Heart left ventricle (tissue), 16 donors: ENCODE measurements around the gene SETD2. TPM values are rescaled to one million over a fixed set of nuclear protein-coding genes. Genes with fewer than 3 reads are reported as not detected.

Experiments used
- ATAC-seq, 4 donors: fragments of 200-7000 bp; cut with Tn5 transposase; one replicate each; pipeline ENCODE4 v1.9.1; 2020 to 2022; ENCODE audit warnings: moderate library complexity in 4 of 4, mild to moderate bottlenecking in 3 of 4, moderate number of reproducible peaks in 1 of 4
- DNase-seq, 5 donors: peaks; one replicate each; pipeline ENCODE4 v3.0.0-alpha.2; 2020
- H3K27ac ChIP-seq, 12 donors: fragments of 200-600 bp; sonication (generic) in 4 of 12; one replicate each; pipeline versions ENCODE4 v1.5.0 to v1.8.0; 2016 to 2022; ENCODE audit warnings: mild to moderate bottlenecking in 2 of 12
- H3K27me3 ChIP-seq, 9 donors: fragments of 200-600 bp; sonication (generic) in 2 of 9; one replicate each; pipeline versions ENCODE4 v1.5.1 to v1.8.0; 2016 to 2022; ENCODE audit warnings: mild to moderate bottlenecking in 3 of 9
- H3K36me3 ChIP-seq, 9 donors: fragments of 200-600 bp; sonication (generic) in 2 of 9; one replicate each; pipeline versions ENCODE4 v1.5.0 to v1.8.0; 2018 to 2022; ENCODE audit warnings: mild to moderate bottlenecking in 2 of 9
- H3K4me1 ChIP-seq, 12 donors: fragments of 200-600 bp; sonication (generic) in 4 of 12; one replicate each; pipeline versions ENCODE4 v1.5.0 to v1.8.0; 2016 to 2022; ENCODE audit warnings: mild to moderate bottlenecking in 3 of 12
- H3K4me3 ChIP-seq, 12 donors: fragments of 200-600 bp; sonication (generic) in 4 of 12; one replicate each; pipeline versions ENCODE4 v1.5.0 to v1.8.0; 2017 to 2022; ENCODE audit warnings: mild to moderate bottlenecking in 9 of 12, moderate library complexity in 4 of 12
- H3K9me3 ChIP-seq, 12 donors: fragments of 200-600 bp; sonication (generic) in 4 of 12; one replicate each; pipeline versions ENCODE4 v1.5.0 to v1.8.0; 2016 to 2022; ENCODE audit warnings: mild to moderate bottlenecking in 1 of 12
- CTCF ChIP-seq, 12 donors: fragments of 200-600 bp; sonication (generic) in 4 of 12; IDR thresholded peaks; one replicate each; pipeline versions ENCODE4 v1.5.0 to v1.8.0; 2018 to 2022; ENCODE audit warnings: antibody characterized with exemption in 12 of 12, mild to moderate bottlenecking in 5 of 12
- POLR2A ChIP-seq, 2 donors: fragments of 450-650 bp; IDR thresholded peaks; one replicate each; pipeline ENCODE4 v1.6.1; 2017; ENCODE audit warnings: antibody characterized with exemption in 2 of 2, mild to moderate bottlenecking in 2 of 2, moderate library complexity in 2 of 2
- WGBS, 4 donors: extraction: QIAGEN DNeasy Blood & Tissue Kit in 2 of 4; methylation state at CpG; one replicate each; pipeline versions ENCODE4 v1.1.5 to v1.1.7; 2013 to 2018; 5-methylcytosine and 5-hydroxymethylcytosine counted together
- intact Hi-C, 10 donors: fragments of 100-400 bp; cut with DNase I; formaldehyde crosslinking; loops; one replicate each; pipeline versions ENCODE4 v1.11.1 to v1.14.2; 2022
- polyA plus RNA-seq, 2 donors: library from polyadenylated mRNA; stranded (reverse); fragments of 200-250 nt; gene quantifications; one replicate each; pipeline ENCODE4 v1.2.3, GENCODE V29; 2013
- total RNA-seq, 9 donors: library from RNA; depleted of rRNA in 2 of 9; stranded (reverse); fragments of >200 nt in 2 of 9; fragmentation: NEBNext Ultra II Directional in 3 of 9; extraction: Animal tissue kit (Norgen Biotek cat#: 25700) in 3 of 9; gene quantifications; one replicate each; pipeline versions ENCODE4 v1.1.0 to v1.2.4, GENCODE V29; 2016 to 2023
- donor health status: ischemic (EF 13 %, LVEDD 7.1; RV severe dilation, severe dysfunction).
- donor health status: healthy with polysubstance abuse.
- donor health status: DM: no; HTN: yes; CAD: no.
- donor health status: DM: no; HTN: no; CAD: no.
- donor health status: ischemic (EF 25% LVEDD 6.9; RV normal size, moderate dysfunction).
- donor health status: ischemic (EF 25% LVEDD 5.7; RV mildly dilated, moderate dysfunction).
- donor health status: healthy.
- donor health status: DM: yes; HTN: yes; CAD: no.
- donor health status: ischemic (EF 35%, LVEDD 5.7; RV mildly dilated, moderate dysfunction).
- donor health status: nonischemic (EF 11% LVEDD 7.7; RV severe dilation, severe dysfunction).
- donor health status: DM: yes; HTN: yes; CAD: no.
- donor health status: PGD.
- donor health status: ischemic (EF 29% LVEDD 5.4; RV normal size, mild dysfunction).
- donor health status: nonischemic (EF 23%, LVEDD 6.1; RV moderate dilation, normal function).

SETD2 gene
- total and polyA plus RNA-seq, 11 donors = 9.0 to 34.1 (median 29.9) TPM

GRCh38 chr3:47204875-47205274 is 41.0 kb upstream of the SETD2 start:
- no peak overlapping the region for H3K4me3 ChIP-seq
- H3K27ac ChIP-seq = no peak overlapping the region
- DNase-seq = no peak
- no peaks in the 10 kb centered on the region for H3K36me3 ChIP-seq
- TF ChIP-seq POLR2A (IDR thresholded peaks at IDR 0.05) (no peak), CTCF (IDR thresholded peaks at IDR 0.05) (no peak)
- H3K27me3 ChIP-seq = no peaks in the 10 kb centered on the region
- intact Hi-C loops = no loop called here
- no peak for ATAC-seq
- H3K4me1 ChIP-seq = no peaks in the 10 kb centered on the region
- H3K9me3 ChIP-seq = no peaks in the 10 kb centered on the region

DNA sequence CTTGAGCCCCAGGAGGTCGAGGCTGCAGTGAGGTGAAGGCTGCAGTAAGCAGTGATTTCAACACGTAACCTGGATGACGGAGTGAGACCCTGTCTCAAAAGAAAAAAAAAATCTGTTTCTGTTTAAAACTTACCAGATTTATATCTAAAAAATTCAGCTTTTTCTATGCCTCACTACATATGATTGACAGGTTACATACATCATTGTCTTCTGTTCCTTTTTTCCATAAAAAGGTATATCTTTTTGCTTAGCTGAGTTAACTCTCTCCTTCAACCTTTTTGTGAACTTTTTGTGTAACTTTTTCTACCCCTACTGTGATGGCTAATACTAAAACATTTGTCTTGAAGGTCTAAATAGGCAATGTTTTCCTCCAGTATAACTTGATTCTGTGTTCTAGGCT is 38.6 kb upstream of the SETD2 start:
- no peaks in the 10 kb centered on the region for H3K9me3 ChIP-seq
- ATAC-seq (no peak), DNase-seq (no peak)
- no peak overlapping the region for H3K27ac ChIP-seq
- H3K4me1 ChIP-seq = no peaks in the 10 kb centered on the region
- intact Hi-C loops = no loop called here
- no peak overlapping the region for H3K4me3 ChIP-seq
- 90 to 95% (median 95%) methylated on average over 3 of the region's 3 CpGs for WGBS, 4 donors
- TF ChIP-seq CTCF (IDR thresholded peaks at IDR 0.05) (no peak), POLR2A (IDR thresholded peaks at IDR 0.05) (no peak)
- no peaks in the 10 kb centered on the region for H3K36me3 ChIP-seq
- H3K27me3 ChIP-seq = no peaks in the 10 kb centered on the region

GRCh38 chr3:47197287-47197686 is 33.4 kb upstream of the SETD2 start:
- ATAC-seq = no peak
- no peaks in the 10 kb centered on the region for H3K36me3 ChIP-seq
- H3K9me3 ChIP-seq = no peaks in the 10 kb centered on the region
- no peak overlapping the region for H3K27ac ChIP-seq
- intact Hi-C loops = no loop called here
- 77 to 85% (median 80%) methylated on average over 3 of the region's 3 CpGs for WGBS, 4 donors
- no peak for TF ChIP-seq POLR2A (IDR thresholded peaks at IDR 0.05)
- no peak for TF ChIP-seq CTCF (IDR thresholded peaks at IDR 0.05)
- no peak overlapping the region for H3K4me3 ChIP-seq
- no peak for DNase-seq
- no peaks in the 10 kb centered on the region for H3K27me3 ChIP-seq
- no peaks in the 10 kb centered on the region for H3K4me1 ChIP-seq

- no peak overlapping the region for H3K27ac ChIP-seq
- no peaks in the 10 kb centered on the region for H3K9me3 ChIP-seq
- peak in 1 of 4 donors; percentile 53 for ATAC-seq
- H3K36me3 ChIP-seq = no peaks in the 10 kb centered on the region
- intact Hi-C loops = no loop called here
- WGBS, 4 donors = 85 to 97% (median 94%) methylated on average over 2 of the region's 2 CpGs
- TF ChIP-seq CTCF (IDR thresholded peaks at IDR 0.05) (no peak), POLR2A (IDR thresholded peaks at IDR 0.05) (no peak)
- no peak overlapping the region for H3K4me3 ChIP-seq
- H3K4me1 ChIP-seq = no peaks in the 10 kb centered on the region
- no peak for DNase-seq
- H3K27me3 ChIP-seq = no peaks in the 10 kb centered on the region
Measured at GRCh38 chr3:47194994-47195393, 31.1 kb upstream of the SETD2 start.
